Neuronal stem cell (in vitro differentiated cells): ENCODE results near the gene IFITM2.
"Not testable (repeated sequence)": the region's sequence is repeated elsewhere in the genome, so short reads cannot be mapped to it uniquely, and the experiment has no call there.

Experiments
- DNase-seq: peaks from one replicate; pipeline ENCODE4 v3.0.0-alpha.2; 2013; ENCODE audit warnings: low spot score
- H2AFZ ChIP-seq: one replicate; pipeline ENCODE4 v1.6.1; 2013; ENCODE audit warnings: mild to moderate bottlenecking, low read length, inconsistent platforms
- H2AK5ac ChIP-seq: 2 replicates; pipeline ENCODE4 v1.6.1; 2013; ENCODE audit warnings: low read depth, mild to moderate bottlenecking, inconsistent platforms, low read length, moderate library complexity, mixed read lengths
- H2BK120ac ChIP-seq: 2 replicates; pipeline ENCODE4 v1.6.1; 2013; ENCODE audit warnings: low read depth, mild to moderate bottlenecking, inconsistent platforms, low read length, moderate library complexity, mixed read lengths
- H2BK12ac ChIP-seq: one replicate; pipeline ENCODE4 v1.6.1; 2013; ENCODE audit warnings: low read length, inconsistent platforms
- H2BK15ac ChIP-seq: 2 replicates; pipeline ENCODE4 v1.6.1; 2013; ENCODE audit warnings: mild to moderate bottlenecking, low read length, inconsistent platforms, mixed read lengths
- H2BK5ac ChIP-seq: one replicate; pipeline ENCODE4 v1.6.1; 2013; ENCODE audit warnings: inconsistent platforms, mild to moderate bottlenecking, low read length, moderate library complexity
- H3K14ac ChIP-seq: one replicate; pipeline ENCODE4 v1.6.1; 2013; ENCODE audit warnings: low read length, inconsistent platforms
- H3K18ac ChIP-seq: 2 replicates; pipeline ENCODE4 v1.6.1; 2013; ENCODE audit warnings: low read length, inconsistent platforms
- H3K23ac ChIP-seq: 2 replicates; pipeline ENCODE4 v1.6.1; 2013; ENCODE audit warnings: low read depth, mild to moderate bottlenecking, mixed read lengths, low read length, inconsistent platforms; ENCODE audit not compliant: poor library complexity
- H3K27ac ChIP-seq: replicated peaks from 3 replicates; pipeline ENCODE4 v1.5.1; 2013; ENCODE audit warnings: low read length, inconsistent platforms
- H3K27me3 ChIP-seq, 3 experiments: 2 replicates each; pipeline ENCODE4 v1.6.1; 2013; ENCODE audit warnings: low read length in 3 of 3, mild to moderate bottlenecking in 2 of 3, inconsistent platforms in 1 of 3, low read depth in 1 of 3, mixed read lengths in 1 of 3, moderate library complexity in 1 of 3; ENCODE audit not compliant: control insufficient read depth in 3 of 3, insufficient read depth in 3 of 3
- H3K36me3 ChIP-seq, 2 donors: replicated peaks in 1 of 2; 2 replicates each; pipeline ENCODE4 v1.6.1; 2013; ENCODE audit warnings: low read length in 2 of 2; ENCODE audit not compliant: control insufficient read depth in 2 of 2, insufficient read depth in 2 of 2
- H3K4ac ChIP-seq: 2 replicates; pipeline ENCODE4 v1.6.1; 2013; ENCODE audit warnings: inconsistent platforms, mild to moderate bottlenecking, low read length, moderate library complexity
- H3K4me1 ChIP-seq, 2 donors: 1 replicate in 1 of 2; 2 replicates in 1 of 2; pipeline ENCODE4 v1.6.1; 2013; ENCODE audit warnings: low read length in 2 of 2, low read depth in 1 of 2; ENCODE audit not compliant: control insufficient read depth in 2 of 2, insufficient read depth in 1 of 2
- H3K4me2 ChIP-seq: one replicate; pipeline ENCODE4 v1.6.1; 2013; ENCODE audit warnings: mild to moderate bottlenecking, low read length, inconsistent platforms; ENCODE audit not compliant: insufficient read depth, poor library complexity, severe bottlenecking
- H3K4me3 ChIP-seq, 2 donors: 2 replicates each; pipeline ENCODE4 v1.5.1; 2013; ENCODE audit warnings: low read length in 2 of 2, mild to moderate bottlenecking in 2 of 2, inconsistent platforms in 1 of 2, moderate library complexity in 1 of 2
- H3K79me1 ChIP-seq: one replicate; pipeline ENCODE4 v1.6.1; 2013; ENCODE audit warnings: low read depth, mild to moderate bottlenecking, inconsistent platforms, low read length, moderate library complexity
- H3K9ac ChIP-seq: one replicate; pipeline ENCODE4 v1.6.1; 2013; ENCODE audit warnings: mild to moderate bottlenecking, low read depth, low read length, inconsistent platforms; ENCODE audit not compliant: poor library complexity
- H3K9me3 ChIP-seq, 2 donors: replicated peaks in 1 of 2; 2 replicates each; pipeline versions ENCODE3 to v1.6.1; 2013; ENCODE audit warnings: low read length in 2 of 2, mild to moderate bottlenecking in 2 of 2, inconsistent platforms in 1 of 2, low read depth in 1 of 2, mixed read lengths in 1 of 2, moderate library complexity in 1 of 2; ENCODE audit not compliant: control insufficient read depth in 2 of 2, insufficient read depth in 1 of 2
- H4K8ac ChIP-seq: one replicate; pipeline ENCODE4 v1.6.1; 2013; ENCODE audit warnings: low read depth, mild to moderate bottlenecking, inconsistent platforms, low read length, moderate library complexity
- H4K91ac ChIP-seq: one replicate; pipeline ENCODE4 v1.6.1; 2013; ENCODE audit warnings: low read length, low read depth, mild to moderate bottlenecking, inconsistent platforms; ENCODE audit not compliant: poor library complexity
- WGBS, 2 donors: extraction: QIAGEN DNeasy Blood & Tissue Kit; methylation state at CpG; one replicate each; pipeline ENCODE4 v1.1.7; 2013; ENCODE audit warnings: missing lambda C conversion rate in 2 of 2, mixed read lengths in 1 of 2; ENCODE audit not compliant: insufficient read length in 2 of 2, insufficient replicate concordance in 1 of 2; ENCODE audit errors: extremely low coverage in 2 of 2; 5-methylcytosine and 5-hydroxymethylcytosine counted together

IFITM2 gene

DNA sequence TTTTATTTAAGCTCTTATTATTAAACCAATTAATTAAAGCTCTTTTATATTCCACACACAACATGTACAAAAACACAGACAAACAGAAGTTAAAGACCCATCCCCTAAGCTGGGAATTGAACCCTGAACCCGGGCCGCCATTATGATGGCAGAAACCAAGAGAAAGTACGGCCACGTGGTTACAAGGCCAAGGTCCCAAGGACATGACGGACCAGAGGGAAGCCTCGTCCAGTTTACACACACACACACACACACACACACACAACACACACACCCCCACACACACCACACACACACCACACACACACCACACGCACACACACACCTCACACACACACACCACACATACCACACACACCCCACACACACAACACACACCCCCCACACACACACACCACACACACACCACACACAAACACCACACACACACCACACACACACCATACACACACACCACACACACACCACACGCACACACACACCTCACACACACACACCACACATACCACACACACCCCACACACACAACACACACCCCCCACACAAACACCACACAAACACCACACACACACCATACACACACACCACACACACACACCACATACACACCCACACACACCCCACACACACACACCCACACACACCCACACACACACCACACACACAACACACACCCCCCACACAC is 41.8 kb downstream of the IFITM2 start:
- H3K4ac ChIP-seq, H2BK15ac ChIP-seq, H3K79me1 ChIP-seq, H3K27me3 ChIP-seq, H4K91ac ChIP-seq, H2AK5ac ChIP-seq, DNase-seq, H3K27ac ChIP-seq, H3K4me1 ChIP-seq, H3K4me2 ChIP-seq, H3K9me3 ChIP-seq, H3K23ac ChIP-seq, H2BK5ac ChIP-seq, H2AFZ ChIP-seq, H3K9ac ChIP-seq, H3K18ac ChIP-seq, H3K36me3 ChIP-seq, H2BK120ac ChIP-seq: not testable (repeated sequence)
- Histone ChIP-seq H3K4me3 (peak overlapping the region in 1 of 2 donors; percentile 52), H2BK12ac (peak overlapping the region; percentile 63), H4K8ac (peak overlapping the region; percentile 8), H3K14ac (peak overlapping the region; percentile 75)
- WGBS, 2 donors, result no CpG with 5 or more reads among the region's 8 CpGs

DNA sequence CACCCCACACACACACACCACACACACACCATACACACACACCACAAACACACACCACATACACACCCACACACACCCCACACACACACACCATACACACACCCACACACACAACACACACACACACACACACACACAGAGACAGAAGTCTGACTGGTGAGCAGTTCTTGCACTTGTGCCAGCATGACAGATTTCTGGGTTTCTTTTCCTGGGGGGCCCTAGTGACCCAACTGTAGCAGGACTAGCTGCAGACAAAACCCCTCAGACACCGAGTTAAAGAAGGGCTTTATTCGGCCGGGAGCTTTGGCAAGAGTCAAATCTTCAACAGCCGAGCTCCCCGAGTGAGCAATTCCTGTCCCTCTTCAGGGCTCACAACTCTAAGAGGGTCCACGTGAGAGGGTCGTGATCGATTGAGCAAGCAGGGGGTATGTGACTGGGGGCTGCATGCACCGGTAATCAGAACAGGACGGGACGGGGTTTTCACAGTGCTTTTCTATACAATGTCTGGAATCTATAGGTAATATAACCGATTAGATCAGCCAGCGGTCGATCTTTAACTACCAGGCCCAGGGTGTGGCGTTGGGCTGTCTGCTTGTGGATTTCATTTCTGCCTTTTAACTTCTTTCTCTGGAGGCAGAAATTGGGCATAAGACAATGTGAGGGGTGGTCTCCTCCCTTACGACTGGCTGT is 42.6 kb downstream of the IFITM2 start:
- Histone ChIP-seq H4K8ac (peak overlapping the region; percentile 70), H3K4me3 (peak overlapping the region in 1 of 2 donors; percentile 51), H2BK12ac (peak overlapping the region; percentile 63), H3K14ac (peak overlapping the region; percentile 75), H2AFZ (peak overlapping the region; percentile 66)
- H3K18ac ChIP-seq, H2BK120ac ChIP-seq, H3K27ac ChIP-seq, H3K4me1 ChIP-seq, H2AK5ac ChIP-seq, H2BK15ac ChIP-seq, H4K91ac ChIP-seq, H3K27me3 ChIP-seq, H3K23ac ChIP-seq, H3K9ac ChIP-seq, H3K79me1 ChIP-seq, H3K4me2 ChIP-seq, DNase-seq, H3K4ac ChIP-seq, H2BK5ac ChIP-seq, H3K9me3 ChIP-seq, H3K36me3 ChIP-seq: not testable (repeated sequence)
- WGBS, 2 donors, result no CpG with 5 or more reads among the region's 16 CpGs

DNA sequence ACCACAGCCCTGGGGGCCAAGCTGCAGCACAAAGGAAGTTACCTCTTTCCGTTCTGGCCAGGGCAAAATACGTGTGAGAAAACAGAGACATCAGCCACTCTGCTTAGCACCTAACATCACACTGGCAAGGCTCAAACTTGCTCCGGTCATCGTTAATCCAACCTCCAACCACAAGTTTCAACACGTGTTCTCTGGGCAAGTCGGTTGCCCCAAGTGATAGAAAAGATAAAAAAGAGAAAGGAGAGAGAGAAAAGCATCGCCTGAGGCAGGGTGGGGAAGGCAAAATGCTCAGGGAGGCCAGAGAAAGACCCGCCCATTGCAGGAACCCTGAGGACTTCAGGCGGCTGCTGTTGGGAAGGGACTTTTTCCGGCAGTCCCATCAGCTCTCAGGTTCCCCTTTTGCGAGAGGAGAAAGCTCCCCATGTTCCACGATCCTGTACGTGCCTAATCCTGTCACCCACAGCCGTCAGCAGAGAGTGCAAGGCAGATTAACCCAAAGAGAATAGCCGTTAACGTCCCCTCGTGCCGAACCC is 43.2 kb downstream of the IFITM2 start:
- Histone ChIP-seq H3K23ac (no peak overlapping the region), H3K4me2 (no peak overlapping the region), H3K27ac (no peak overlapping the region), H4K91ac (no peak overlapping the region), H4K8ac (no peak overlapping the region), H3K9ac (no peak overlapping the region), H3K36me3 (no peaks in the 10 kb centered on the region), H3K79me1 (no peaks in the 10 kb centered on the region), H3K27me3 (no peaks in the 10 kb centered on the region), H2AFZ (peak overlapping the region; percentile 66), H2BK5ac (peak overlapping the region; percentile 8), H2BK12ac (no peak overlapping the region), H3K18ac (peak overlapping the region; percentile 25), H2BK15ac (peak overlapping the region; percentile 14), H3K14ac (no peak overlapping the region), H3K4me1 (peaks cover 6 to 7% of the 10 kb centered on the region in 2 donors), H2BK120ac (no peak overlapping the region), H3K9me3 (peaks cover 0 to 2% of the 10 kb centered on the region in 2 donors), H2AK5ac (no peak overlapping the region), H3K4me3 (no peak overlapping the region), H3K4ac (no peak overlapping the region)
- no peak for DNase-seq
- WGBS, 2 donors, result no CpG with 5 or more reads among the region's 18 CpGs

DNA sequence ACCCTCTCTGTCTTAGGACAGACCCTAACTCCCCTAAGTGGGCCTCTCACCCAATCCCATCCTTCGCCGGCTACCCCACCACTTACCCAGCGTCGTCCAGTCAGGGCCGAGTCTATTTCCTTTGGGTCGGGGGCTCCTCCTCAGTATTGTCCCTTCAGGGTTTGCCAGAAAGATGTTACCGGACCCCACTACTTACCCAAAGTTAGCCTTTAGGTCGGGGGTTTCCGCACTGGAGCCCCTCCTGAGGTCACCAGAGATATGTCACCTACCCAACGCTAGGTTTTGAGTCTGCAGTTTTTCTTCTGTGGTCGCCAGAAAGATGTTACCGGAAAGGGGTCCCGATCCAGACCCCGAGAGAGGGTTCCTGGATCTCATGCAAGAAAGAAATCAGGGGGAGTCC is 43.8 kb downstream of the IFITM2 start:
- Histone ChIP-seq H3K9me3 (peaks cover 2% of the 10 kb centered on the region in 2 donors), H4K91ac (no peak overlapping the region), H3K27ac (no peak overlapping the region), H3K79me1 (peaks cover under 1% of the 10 kb centered on the region), H3K18ac (no peak overlapping the region), H2BK15ac (peak overlapping the region; percentile 14), H3K23ac (no peak overlapping the region), H3K4ac (no peak overlapping the region), H2BK120ac (no peak overlapping the region), H2BK12ac (no peak overlapping the region), H2AFZ (no peak overlapping the region), H3K9ac (no peak overlapping the region), H2AK5ac (peak overlapping the region; percentile 44), H4K8ac (no peak overlapping the region), H2BK5ac (peak overlapping the region; percentile 8), H3K4me2 (no peak overlapping the region), H3K4me1 (peaks cover 6 to 7% of the 10 kb centered on the region in 2 donors), H3K36me3 (peaks cover 0 to under 1% of the 10 kb centered on the region in 2 donors), H3K14ac (no peak overlapping the region), H3K4me3 (no peak overlapping the region), H3K27me3 (no peaks in the 10 kb centered on the region)
- WGBS, 2 donors, result no CpG with 5 or more reads among the region's 14 CpGs
- DNase-seq, result no peak
